ENCODE data around the gene DNAJC5. TPM values are rescaled to one million over a fixed set of nuclear protein-coding genes. Genes with fewer than 3 reads are reported as not detected.
"Not testable (repeated sequence)": the region's sequence is repeated elsewhere in the genome, so short reads cannot be mapped to it uniquely, and the experiment has no call there.

Gene DNAJC5
- total RNA-seq, 2 experiments from 2014 or later, result 44.4 to 51.9 TPM

DNA sequence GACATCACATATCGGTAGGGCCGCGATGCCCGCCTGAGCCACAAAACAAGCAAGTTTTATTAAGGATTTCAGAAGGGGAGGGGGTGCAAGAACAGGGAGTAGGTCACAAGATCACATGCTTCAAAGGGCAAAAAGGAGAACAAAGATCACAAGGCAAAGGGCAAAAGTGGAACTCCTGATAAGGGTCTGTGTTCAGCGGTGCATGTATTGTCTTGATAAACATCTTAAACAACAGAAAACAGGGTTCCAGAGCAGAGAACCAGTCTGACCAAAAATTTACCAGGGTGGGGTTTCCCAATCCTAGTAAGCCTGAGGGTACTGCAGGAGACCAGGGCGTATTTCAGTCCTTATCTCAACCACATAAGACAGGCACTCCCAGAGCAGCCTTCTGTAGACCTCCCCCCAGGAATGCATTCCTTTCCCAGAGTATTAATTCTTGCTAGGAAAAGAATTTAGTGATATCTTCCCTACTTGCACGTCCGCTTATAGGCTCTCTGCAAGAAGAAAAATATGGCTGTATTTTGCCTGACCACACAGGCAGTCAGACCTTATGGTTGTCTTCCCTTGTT lies 21.5 kb downstream of the DNAJC5 start:
- H3K9me3 Mint-ChIP-seq (ENCODE audit: low read depth); ATAC-seq; DNase-seq; H3K27ac Mint-ChIP-seq; H3K27me3 Mint-ChIP-seq; H3K4me1 Mint-ChIP-seq; CTCF ChIA-PET; H3K4me3 Mint-ChIP-seq: not testable (repeated sequence)
- H3K36me3 Mint-ChIP-seq, result peaks cover 25% of the 10 kb centered on the region

DNA sequence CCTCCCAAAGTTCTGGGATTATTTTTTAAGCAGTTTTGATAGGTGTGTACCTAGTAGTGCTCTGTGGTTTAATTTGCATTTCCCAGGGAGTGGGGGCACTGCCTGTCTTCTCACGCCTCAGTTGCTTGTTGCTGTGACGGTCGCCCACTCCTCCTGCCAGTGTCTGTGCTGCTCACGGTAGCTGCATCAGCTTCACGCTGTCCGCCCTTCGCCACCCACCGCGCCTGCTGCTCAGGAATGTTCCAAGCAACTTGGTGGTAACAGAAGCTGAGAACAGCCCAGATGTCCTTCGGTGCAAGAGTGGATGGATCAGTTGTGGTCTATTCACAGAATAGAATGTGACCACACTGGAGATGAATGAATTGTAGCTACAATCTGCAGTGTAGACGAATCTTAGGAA lies 22.9 kb downstream of the DNAJC5 start:
- Mint-ChIP-seq H3K27ac (no peak overlapping the region), H3K4me3 (no peak overlapping the region), H3K36me3 (peaks cover 25% of the 10 kb centered on the region), H3K9me3 (ENCODE audit: low read depth) (no peaks in the 10 kb centered on the region), H3K27me3 (no peaks in the 10 kb centered on the region), H3K4me1 (peaks cover 5% of the 10 kb centered on the region)
- CTCF ChIA-PET, result interaction anchor here (1.3 kb wide), 1 partner anchor 19 kb away, joined by 4 read pairs; no protein-coding TSS in a partner anchor
- DNase-seq (no peak), ATAC-seq (no peak)

DNA sequence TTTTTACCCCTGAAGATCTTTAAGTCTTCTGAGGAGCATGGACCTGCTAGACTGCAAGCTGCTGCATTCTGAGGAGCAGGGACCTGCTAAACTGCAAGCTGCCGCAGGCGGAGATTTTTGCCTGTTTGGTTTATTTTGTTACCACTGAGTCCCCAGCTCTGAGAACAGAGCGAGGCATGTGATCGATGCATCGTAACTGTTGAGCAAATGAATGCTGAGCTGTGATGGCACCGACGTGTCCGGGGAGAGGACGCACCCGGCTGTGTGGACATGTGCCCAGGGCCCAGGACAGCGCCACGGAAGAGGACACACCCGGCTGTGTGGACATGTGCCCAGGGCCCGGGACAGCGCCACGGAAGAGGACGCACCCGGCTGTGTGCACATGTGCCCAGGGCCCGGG lies 24.2 kb downstream of the DNAJC5 start:
- Mint-ChIP-seq H3K36me3 (peaks cover 21% of the 10 kb centered on the region), H3K27me3 (no peaks in the 10 kb centered on the region), H3K9me3 (ENCODE audit: low read depth) (no peaks in the 10 kb centered on the region), H3K4me3 (no peak overlapping the region), H3K27ac (no peak overlapping the region), H3K4me1 (peaks cover 7% of the 10 kb centered on the region)
- ATAC-seq (no peak), DNase-seq (no peak)
- CTCF ChIA-PET, result interaction anchor here (0.8 kb wide), 1 partner anchor 13 kb away, joined by 3 read pairs; no protein-coding TSS in a partner anchor

DNA sequence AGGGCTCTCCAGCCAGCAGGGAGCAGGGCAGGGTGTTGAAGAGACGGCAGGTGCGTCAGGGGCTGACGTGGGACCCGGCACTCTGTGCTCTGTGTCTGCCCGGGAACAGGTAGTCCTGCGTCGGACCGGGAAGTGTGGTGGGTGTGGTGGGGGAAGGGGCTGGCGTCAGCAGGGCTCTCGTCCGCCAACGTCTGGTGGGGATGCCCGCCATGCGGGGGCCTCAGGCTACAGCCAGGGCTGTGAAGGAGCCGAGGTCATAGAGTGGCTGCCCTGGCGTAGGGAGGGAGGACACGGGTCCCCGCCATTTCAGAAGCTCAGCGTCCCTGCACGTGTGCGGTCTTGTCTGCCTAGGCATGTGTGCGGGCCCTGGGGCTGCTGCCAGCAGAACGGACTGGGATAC lies 25.3 kb downstream of the DNAJC5 start:
- no peak for ATAC-seq
- Mint-ChIP-seq H3K9me3 (ENCODE audit: low read depth) (no peaks in the 10 kb centered on the region), H3K27me3 (no peaks in the 10 kb centered on the region), H3K27ac (no peak overlapping the region), H3K36me3 (peaks cover 18% of the 10 kb centered on the region), H3K4me1 (peaks cover 7% of the 10 kb centered on the region), H3K4me3 (no peak overlapping the region)
- no peak for DNase-seq
- CTCF ChIA-PET, result no interaction called here

DNA sequence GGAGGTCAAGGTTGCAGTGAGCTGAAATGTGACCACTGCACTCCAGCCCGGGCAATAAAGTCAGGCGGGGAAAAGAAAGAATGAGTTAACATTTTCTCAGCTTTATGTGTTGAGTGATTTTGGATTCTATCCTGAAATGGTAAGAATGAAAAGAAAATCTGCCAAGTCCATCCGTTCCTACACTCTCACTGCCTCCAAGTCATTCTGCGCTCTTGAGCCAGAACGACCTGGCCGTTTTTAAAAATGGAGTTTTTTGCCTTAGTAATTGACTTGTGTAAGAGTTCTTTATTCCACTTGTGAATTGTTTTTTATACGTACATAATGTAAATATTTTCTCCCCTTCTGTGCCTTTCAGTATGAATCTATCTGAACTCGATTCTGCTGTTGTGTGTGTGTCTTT lies 28.7 kb downstream of the DNAJC5 start:
- Mint-ChIP-seq H3K27me3 (no peaks in the 10 kb centered on the region), H3K4me3 (no peak overlapping the region), H3K27ac (no peak overlapping the region), H3K4me1 (peaks cover 7% of the 10 kb centered on the region), H3K9me3 (ENCODE audit: low read depth) (no peaks in the 10 kb centered on the region), H3K36me3 (peaks cover 10% of the 10 kb centered on the region)
- CTCF ChIA-PET, result interaction anchor here (1.2 kb wide), 1 partner anchor 14 kb away, joined by 6 read pairs; no protein-coding TSS in a partner anchor
- no peak for DNase-seq
- no peak for ATAC-seq

DNA sequence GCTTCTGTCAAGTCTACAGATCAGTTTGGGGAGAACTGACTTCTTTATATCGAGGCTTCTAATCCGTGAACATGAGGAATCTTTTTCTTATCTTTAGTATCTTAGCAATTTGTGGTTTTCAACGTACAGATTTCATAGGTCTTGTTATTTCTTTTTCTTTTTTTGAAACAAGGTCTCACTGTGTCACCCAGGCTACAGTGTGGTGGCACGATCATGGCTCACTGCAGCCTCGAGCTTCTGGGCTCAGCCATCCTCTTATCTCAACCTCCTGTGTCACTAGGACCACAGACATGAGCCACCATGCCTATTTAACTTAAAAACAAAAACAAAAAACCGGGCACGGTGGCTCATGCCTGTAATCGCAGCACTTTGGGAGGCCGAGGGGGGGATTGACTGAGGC lies 29.3 kb downstream of the DNAJC5 start:
- Mint-ChIP-seq H3K27me3 (no peaks in the 10 kb centered on the region), H3K4me3 (no peak overlapping the region), H3K4me1 (peaks cover 7% of the 10 kb centered on the region), H3K9me3 (ENCODE audit: low read depth) (no peaks in the 10 kb centered on the region), H3K36me3 (peaks cover 14% of the 10 kb centered on the region), H3K27ac (no peak overlapping the region)
- no peak for ATAC-seq
- DNase-seq, result no peak
- CTCF ChIA-PET, result interaction anchor here (0.6 to 1.1 kb wide), 2 partner anchors 12 to 13 kb away, joined by 3 read pairs; no protein-coding TSS in a partner anchor

DNA sequence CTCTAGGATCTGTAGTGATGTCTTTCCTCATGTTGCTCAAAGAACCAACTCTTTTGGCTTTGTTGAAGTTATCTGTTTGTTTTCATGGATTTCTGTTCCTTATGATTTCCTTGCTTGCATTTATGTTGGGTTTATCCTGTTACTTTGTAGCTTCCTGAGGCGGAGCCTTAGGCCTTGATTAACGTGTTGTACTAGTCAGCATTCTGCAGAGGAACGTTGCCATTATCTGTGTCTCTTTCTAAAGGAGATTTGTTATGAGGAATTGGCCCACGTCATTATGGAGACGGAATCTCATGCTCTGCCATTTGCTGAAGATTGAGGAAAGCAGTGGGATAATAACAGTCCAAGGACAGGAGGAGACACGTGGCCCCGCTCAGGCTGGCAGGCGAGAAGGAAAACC lies 31.4 kb downstream of the DNAJC5 start:
- peaks cover 7% of the 10 kb centered on the region for H3K4me1 Mint-ChIP-seq
- no peak for ATAC-seq
- CTCF ChIA-PET, result interaction anchor here (3.2 kb wide), 1 partner anchor 16 kb away, joined by 8 read pairs; no protein-coding TSS in a partner anchor
- H3K36me3 Mint-ChIP-seq, result peaks cover 25% of the 10 kb centered on the region
- H3K27ac Mint-ChIP-seq, result no peak overlapping the region
- H3K4me3 Mint-ChIP-seq, result no peak overlapping the region
- no peak for DNase-seq
- no peaks in the 10 kb centered on the region for H3K9me3 Mint-ChIP-seq (ENCODE audit: low read depth)
- H3K27me3 Mint-ChIP-seq, result no peaks in the 10 kb centered on the region

DNA sequence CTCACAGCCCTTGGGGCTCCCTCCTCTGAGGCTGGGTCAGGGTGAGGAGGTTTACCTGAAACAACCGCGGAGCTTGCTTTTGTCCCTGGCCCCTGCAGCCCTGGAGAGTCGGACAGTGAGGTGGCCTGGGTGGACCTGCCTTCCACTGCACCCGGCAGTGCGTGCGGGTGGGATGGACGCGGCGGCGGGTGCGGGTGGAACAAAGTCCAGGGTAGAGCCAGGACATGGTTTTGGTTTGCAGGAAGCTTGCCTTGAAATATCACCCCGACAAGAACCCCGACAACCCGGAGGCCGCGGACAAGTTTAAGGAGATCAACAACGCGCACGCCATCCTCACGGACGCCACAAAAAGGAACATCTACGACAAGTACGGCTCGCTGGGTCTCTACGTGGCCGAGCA lies 34.1 kb downstream of the DNAJC5 start:
- no peak for ATAC-seq
- no peak overlapping the region for H3K4me3 Mint-ChIP-seq
- no peaks in the 10 kb centered on the region for H3K27me3 Mint-ChIP-seq
- CTCF ChIA-PET, result interaction anchor here (0.7 kb wide), 1 partner anchor 391 kb away, joined by 3 read pairs; no protein-coding TSS in a partner anchor
- H3K9me3 Mint-ChIP-seq (ENCODE audit: low read depth), result no peaks in the 10 kb centered on the region
- no peak overlapping the region for H3K27ac Mint-ChIP-seq
- peaks cover 2% of the 10 kb centered on the region for H3K4me1 Mint-ChIP-seq
- DNase-seq, result no peak
- peaks cover 38% of the 10 kb centered on the region for H3K36me3 Mint-ChIP-seq

DNA sequence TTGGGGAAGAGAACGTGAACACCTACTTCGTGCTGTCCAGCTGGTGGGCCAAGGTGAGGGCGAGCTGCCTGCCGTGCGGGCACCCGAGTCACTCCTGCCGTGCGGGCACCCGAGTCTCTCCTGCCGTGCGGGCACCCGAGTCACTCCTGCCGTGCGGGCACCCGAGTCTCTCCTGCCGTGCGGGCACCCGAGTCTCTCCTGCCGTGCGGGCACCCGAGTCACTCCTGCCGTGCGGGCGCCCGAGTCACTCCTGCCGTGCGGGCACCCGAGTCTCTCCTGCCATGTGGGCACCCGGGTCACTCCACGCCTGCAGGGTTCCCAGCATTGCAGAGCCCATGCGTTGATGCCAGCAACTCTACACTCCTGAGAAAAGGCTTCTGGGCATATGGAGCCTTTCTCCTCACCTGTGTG lies 34.6 kb downstream of the DNAJC5 start:
- H3K27ac Mint-ChIP-seq; CTCF ChIA-PET; H3K9me3 Mint-ChIP-seq (ENCODE audit: low read depth); H3K27me3 Mint-ChIP-seq; DNase-seq; H3K4me1 Mint-ChIP-seq; ATAC-seq; H3K4me3 Mint-ChIP-seq: not testable (repeated sequence)
- peaks cover 38% of the 10 kb centered on the region for H3K36me3 Mint-ChIP-seq

DNA sequence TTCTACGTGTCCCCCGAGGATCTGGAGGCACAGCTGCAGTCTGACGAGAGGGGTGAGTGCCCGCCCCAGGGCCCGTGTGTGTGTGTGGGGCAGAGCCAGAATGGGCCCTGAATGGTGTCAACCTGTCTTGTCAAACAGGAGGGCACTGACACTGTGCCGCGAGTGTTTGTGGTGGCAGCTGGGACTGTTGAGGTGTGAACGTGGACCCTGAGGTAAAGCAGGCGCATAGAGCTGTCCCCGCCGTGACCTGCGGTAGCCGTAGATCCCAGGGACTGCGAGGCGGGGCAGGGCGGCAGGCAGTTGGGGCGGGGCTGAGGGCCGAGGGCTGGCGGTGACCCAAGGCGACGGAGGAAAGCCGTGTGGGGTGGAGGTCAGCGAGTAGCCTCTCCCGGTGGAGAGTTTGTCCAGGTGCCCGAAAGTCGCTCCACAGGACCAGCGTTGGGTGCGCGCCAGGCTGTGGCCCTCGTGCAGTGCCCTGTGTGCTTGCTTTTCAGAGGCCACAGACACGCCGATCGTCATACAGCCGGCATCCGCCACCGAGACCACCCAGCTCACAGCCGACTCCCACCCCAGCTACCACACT lies 36.1 kb downstream of the DNAJC5 start:
- no peaks in the 10 kb centered on the region for H3K27me3 Mint-ChIP-seq
- peaks cover 43% of the 10 kb centered on the region for H3K36me3 Mint-ChIP-seq
- no peak for DNase-seq
- no peak overlapping the region for H3K4me3 Mint-ChIP-seq
- no peaks in the 10 kb centered on the region for H3K9me3 Mint-ChIP-seq (ENCODE audit: low read depth)
- H3K4me1 Mint-ChIP-seq, result peaks cover 2% of the 10 kb centered on the region
- CTCF ChIA-PET, result interaction anchor here (1.0 to 1.5 kb wide), 2 partner anchors 12 to 29 kb away, joined by 3 read pairs; no protein-coding TSS in a partner anchor
- ATAC-seq, result no peak
- H3K27ac Mint-ChIP-seq, result no peak overlapping the region

DNA sequence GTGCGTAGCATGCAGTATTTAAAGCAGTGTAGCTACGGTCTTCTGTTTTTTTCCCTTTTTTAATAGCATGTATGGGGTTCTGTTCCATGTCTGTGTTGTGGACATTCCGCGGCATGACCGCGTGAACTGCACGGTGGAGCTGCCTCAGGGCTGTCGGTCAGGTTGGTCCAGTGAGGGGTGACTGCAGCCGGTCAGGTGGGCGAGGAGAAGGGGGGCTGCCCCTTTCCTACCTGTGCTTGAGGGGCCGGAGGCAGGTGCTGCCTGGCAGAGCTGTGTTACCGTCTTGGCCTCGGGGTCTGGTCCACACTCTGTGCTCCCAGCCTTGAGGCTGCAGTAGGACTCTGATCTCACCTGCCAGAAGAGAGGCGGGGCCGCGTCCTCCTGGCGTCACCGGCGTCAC lies 36.8 kb downstream of the DNAJC5 start:
- H3K9me3 Mint-ChIP-seq (ENCODE audit: low read depth), result no peaks in the 10 kb centered on the region
- no peak for DNase-seq
- H3K4me3 Mint-ChIP-seq, result no peak overlapping the region
- peaks cover 2% of the 10 kb centered on the region for H3K4me1 Mint-ChIP-seq
- H3K27me3 Mint-ChIP-seq, result no peaks in the 10 kb centered on the region
- ATAC-seq, result no peak
- H3K27ac Mint-ChIP-seq, result no peak overlapping the region
- peaks cover 45% of the 10 kb centered on the region for H3K36me3 Mint-ChIP-seq
- CTCF ChIA-PET, result interaction anchor here (1.0 to 1.5 kb wide), 2 partner anchors 13 to 30 kb away, joined by 3 read pairs; no protein-coding TSS in a partner anchor

DNA sequence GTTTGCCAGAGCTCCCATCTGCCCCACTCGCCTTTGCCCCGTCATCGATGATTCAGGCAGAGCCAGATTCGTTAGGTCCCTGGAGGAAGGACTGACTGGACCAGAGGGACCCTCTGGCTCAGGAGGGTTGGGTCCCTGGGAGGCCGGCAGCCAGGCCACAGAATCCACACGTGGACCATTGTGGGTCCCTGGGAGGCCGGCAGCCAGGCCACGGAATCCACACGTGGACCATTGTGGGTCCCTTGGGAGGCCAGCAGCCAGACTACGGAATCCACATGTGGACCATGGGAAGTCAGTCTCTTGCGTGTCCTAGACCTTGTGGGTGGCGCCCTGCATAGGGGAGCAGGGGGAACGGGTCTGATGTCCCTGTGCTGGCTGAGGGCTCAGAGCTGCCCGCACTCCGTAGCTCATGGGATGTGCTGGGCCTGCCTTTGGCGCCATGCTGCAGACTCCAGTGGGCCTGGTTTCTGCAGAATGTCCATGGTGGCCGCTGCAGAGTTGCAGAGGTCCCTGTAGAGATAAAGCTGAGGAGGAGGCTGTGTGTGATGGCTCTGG lies 37.8 kb downstream of the DNAJC5 start:
- Mint-ChIP-seq H3K4me3 (no peak overlapping the region), H3K27ac (no peak overlapping the region), H3K36me3 (peaks cover 48% of the 10 kb centered on the region), H3K4me1 (no peaks in the 10 kb centered on the region), H3K9me3 (ENCODE audit: low read depth) (no peaks in the 10 kb centered on the region), H3K27me3 (no peaks in the 10 kb centered on the region)
- CTCF ChIA-PET, result interaction anchor here (1.5 kb wide), 1 partner anchor 14 kb away, joined by 3 read pairs; no protein-coding TSS in a partner anchor
- no peak for ATAC-seq
- no peak for DNase-seq

DNA sequence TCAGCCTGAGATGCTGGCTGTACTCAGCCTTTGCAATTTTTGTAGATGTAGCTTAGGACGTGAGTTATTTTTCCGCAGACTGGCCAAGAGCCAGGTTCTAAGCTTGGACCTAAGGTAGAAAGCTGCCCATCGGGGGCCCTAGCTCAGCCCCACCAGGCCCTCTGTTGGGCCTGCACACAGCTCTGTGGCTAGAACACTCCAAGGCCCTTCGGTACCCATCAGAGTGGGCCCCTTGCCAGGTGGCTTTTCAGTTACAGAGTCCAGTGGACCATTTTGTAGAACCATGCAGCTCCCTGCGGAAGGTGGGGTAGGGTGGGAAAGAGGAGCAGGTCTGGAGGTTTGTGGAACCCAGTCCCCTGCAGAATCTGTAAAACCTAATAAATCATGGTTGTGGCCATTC lies 38.7 kb downstream of the DNAJC5 start:
- H3K27ac Mint-ChIP-seq, result no peak overlapping the region
- no peak overlapping the region for H3K4me3 Mint-ChIP-seq
- DNase-seq, result no peak
- no peak for ATAC-seq
- H3K36me3 Mint-ChIP-seq, result peaks cover 42% of the 10 kb centered on the region
- H3K4me1 Mint-ChIP-seq, result no peaks in the 10 kb centered on the region
- CTCF ChIA-PET, result no interaction called here
- H3K27me3 Mint-ChIP-seq, result no peaks in the 10 kb centered on the region
- H3K9me3 Mint-ChIP-seq (ENCODE audit: low read depth), result no peaks in the 10 kb centered on the region

All from activated CD8-positive, alpha-beta memory T cell treated with anti-CD3 and anti-CD28 coated beads, Interleukin-2, amount 10 ng/mL, durations not matched to agents 7 days and 5 days (primary cell).